ENCODE measurements around the gene IGSF21. TPM values are rescaled to one million over a fixed set of nuclear protein-coding genes. Genes with fewer than 3 reads are reported as not detected.

Gene IGSF21
- polyA plus RNA-seq, 1 donor, result 0.12 TPM

- no peak for DNase-seq
Measured at GRCh38 chr1:18119771-18120377, 12.3 kb downstream of the IGSF21 start.

GRCh38 chr1:18120638-18121037 lies 13.0 kb downstream of the IGSF21 start:
- no peak for DNase-seq

- no peak for DNase-seq
Measured at GRCh38 chr1:18121072-18121820, 13.6 kb downstream of the IGSF21 start.

GRCh38 chr1:18123467-18123992 lies 15.9 kb downstream of the IGSF21 start:
- DNase-seq, result no peak

GRCh38 chr1:18124977-18125376 lies 17.4 kb downstream of the IGSF21 start:
- no peak for DNase-seq

- no peak for DNase-seq
Measured at GRCh38 chr1:18126616-18127015, 19.0 kb downstream of the IGSF21 start.

GRCh38 chr1:18128298-18128697 lies 20.7 kb downstream of the IGSF21 start:
- no peak for DNase-seq

GRCh38 chr1:18130356-18130755 lies 22.8 kb downstream of the IGSF21 start:
- no peak for DNase-seq

- DNase-seq, result no peak
Measured at GRCh38 chr1:18132022-18132710, 24.6 kb downstream of the IGSF21 start.

- no peak for DNase-seq
Measured at GRCh38 chr1:18132711-18133541, 25.3 kb downstream of the IGSF21 start.

GRCh38 chr1:18134324-18135046 lies 26.9 kb downstream of the IGSF21 start:
- no peak for DNase-seq

- DNase-seq, result no peak
Measured at GRCh38 chr1:18137759-18138345, 30.3 kb downstream of the IGSF21 start.

- no peak for DNase-seq
Measured at GRCh38 chr1:18139198-18139981, 31.8 kb downstream of the IGSF21 start.

- DNase-seq, result no peak
Measured at GRCh38 chr1:18140411-18140810, 32.8 kb downstream of the IGSF21 start.

- no peak for DNase-seq
Measured at GRCh38 chr1:18141661-18142060, 34.1 kb downstream of the IGSF21 start.

GRCh38 chr1:18142471-18142870 lies 34.9 kb downstream of the IGSF21 start:
- no peak for DNase-seq

- DNase-seq, result no peak
Measured at GRCh38 chr1:18142969-18143368, 35.4 kb downstream of the IGSF21 start.

- DNase-seq, result no peak
Measured at GRCh38 chr1:18144062-18144461, 36.5 kb downstream of the IGSF21 start.

- no peak for DNase-seq
Measured at GRCh38 chr1:18144916-18145647, 37.5 kb downstream of the IGSF21 start.
